K562 (cell line): ENCODE results near the gene NUDT21. TPM values are rescaled to one million over a fixed set of nuclear protein-coding genes. Genes with fewer than 3 reads are reported as not detected.

ENCODE experiments used
- ATAC-seq: fragments of 200-7000 bp; cut with Tn5 transposase; 3 replicates; pipeline ENCODE4 v1.9.1; 2020; ENCODE audit warnings: moderate library complexity
- BruUV-seq: library from RNA; stranded (reverse); fragments of 400-500 nt; replicated peaks from 2 replicates; lab custom pipeline; 2021; lab: Mats Ljungman, UMichigan
- CTCF ChIA-PET: fragments of 300-600 bp; formaldehyde crosslinking; extraction: SDS; loops from one replicate; lab custom pipeline; 2021; ENCODE audit warnings: low intra/inter-chr PET ratio; lab: Yijun Ruan, JAX
- POLR2A ChIA-PET: fragments of 300-600, 350-650 bp; sonication (Branson Sonifier 250); formaldehyde crosslinking; extraction: SDS; loops from one replicate; lab custom pipeline; 2021; ENCODE audit warnings: antibody characterized with exemption, inconsistent platforms; lab: Yijun Ruan, JAX
- DNase-seq, 4 experiments: peaks; one replicate each; pipeline versions ENCODE4 v3.0.0 to v3.0.0-alpha.2; 2011 to 2018; ENCODE audit warnings: low spot score in 3 of 4, mixed read lengths in 3 of 4; ENCODE audit errors: extremely low read depth in 1 of 4
- FAIRE-seq: peaks from 2 replicates; lab custom pipeline; 2011; peaks lifted over from hg19 to GRCh38; lab: Jason Lieb, UNC
- H2AFZ ChIP-seq: 2 replicates; pipeline ENCODE4 v1.6.0; 2011; ENCODE audit warnings: low read depth, low read length, control low read depth, inconsistent platforms
- H3K27ac ChIP-seq: fragments of 200-600 bp; 3 replicates; pipeline ENCODE4 v1.8.0; 2011; ENCODE audit warnings: low read depth, mild to moderate bottlenecking, control low read depth, inconsistent platforms, low read length, moderate library complexity, mixed read lengths; ENCODE audit errors: extremely low read depth
- H3K27me3 ChIP-seq, 2 experiments: fragments of 300-600 bp in 1 of 2; 2 replicates in 1 of 2; 3 replicates in 1 of 2; pipeline versions ENCODE4 v1.6.0 to v1.8.0; 2011; ENCODE audit warnings: inconsistent platforms in 2 of 2, low read length in 2 of 2, mild to moderate bottlenecking in 1 of 2, mixed read lengths in 1 of 2, moderate library complexity in 1 of 2; ENCODE audit not compliant: control insufficient read depth in 2 of 2, insufficient read depth in 2 of 2
- H3K36me3 ChIP-seq: fragments of 300-600 bp; 3 replicates; pipeline ENCODE4 v1.8.0; 2011; ENCODE audit warnings: mild to moderate bottlenecking, low read length, inconsistent platforms; ENCODE audit not compliant: control insufficient read depth, insufficient read depth
- H3K4me1 ChIP-seq, 2 experiments: fragments of 200-600 bp in 1 of 2; replicated peaks in 1 of 2; 2 replicates in 1 of 2; 3 replicates in 1 of 2; pipeline versions ENCODE4 v1.5.1 to v1.8.0; 2011; ENCODE audit warnings: inconsistent platforms in 2 of 2, low read length in 2 of 2, mild to moderate bottlenecking in 1 of 2, mixed read lengths in 1 of 2, moderate library complexity in 1 of 2; ENCODE audit not compliant: control insufficient read depth in 2 of 2, insufficient read depth in 2 of 2
- H3K4me2 ChIP-seq: 2 replicates; pipeline ENCODE4 v1.6.1; 2011; ENCODE audit warnings: low read length, control low read depth, inconsistent platforms, mixed read lengths; ENCODE audit not compliant: insufficient read depth
- H3K4me3 ChIP-seq: fragments of 200-600 bp; sonication (generic), shearing (Covaris generic); 2 replicates; pipeline ENCODE4 v1.5.1; 2016; ENCODE audit warnings: control low read depth, inconsistent platforms
- H3K79me2 ChIP-seq: fragments of 200-600 bp; 3 replicates; pipeline ENCODE4 v1.8.0; 2011; ENCODE audit warnings: low read length, inconsistent platforms; ENCODE audit not compliant: control insufficient read depth, insufficient read depth
- H3K9ac ChIP-seq, 2 experiments: 2 replicates each; pipeline versions ENCODE4 v1.6.0 to v1.6.1; 2011; ENCODE audit warnings: low read depth in 2 of 2, low read length in 2 of 2, control low read depth in 1 of 2, inconsistent platforms in 1 of 2, mild to moderate bottlenecking in 1 of 2, mixed read lengths in 1 of 2; ENCODE audit not compliant: insufficient read depth in 1 of 2
- H3K9me1 ChIP-seq: one replicate; pipeline ENCODE4 v1.6.0; 2011; ENCODE audit warnings: inconsistent platforms, mild to moderate bottlenecking, low read length, moderate library complexity; ENCODE audit not compliant: control insufficient read depth, insufficient read depth
- H3K9me3 ChIP-seq: replicated peaks from 2 replicates; pipeline ENCODE4 v1.5.1; 2011; ENCODE audit warnings: low read depth, low read length, inconsistent platforms; ENCODE audit not compliant: control insufficient read depth, insufficient read depth
- H4K20me1 ChIP-seq: replicated peaks from 2 replicates; pipeline ENCODE4 v1.6.1; 2011; ENCODE audit warnings: low read length, inconsistent platforms, mixed read lengths; ENCODE audit not compliant: control insufficient read depth, insufficient read depth
- ARNT ChIP-seq, 2 experiments: fragments of 450-650 bp; IDR thresholded peaks; 2 replicates each; pipeline ENCODE4 v1.6.1; 2016; ENCODE audit warnings: mild to moderate bottlenecking in 1 of 2
- ATF7 ChIP-seq: fragments of 450-650 bp; IDR thresholded peaks from 2 replicates; pipeline ENCODE4 v1.7.1; 2014; ENCODE audit warnings: mild to moderate bottlenecking, moderate library complexity
- CEBPG ChIP-seq, 3 experiments: fragments of 200-800 bp in 1 of 3; sonication (Bioruptor generic) in 1 of 3; sonication (generic) in 1 of 3; formaldehyde crosslinking in 1 of 3; IDR thresholded peaks in 2 of 3; conservative IDR thresholded peaks in 1 of 3; 2 replicates each; pipeline versions ENCODE4 v1.6.1 to v1.8.0; 2016 to 2022; ENCODE audit warnings: missing compliant biosample characterization in 2 of 3, missing genetic modification characterization in 2 of 3, mild to moderate bottlenecking in 1 of 3, missing genetic modification reagents in 1 of 3
- ESRRA ChIP-seq: fragments of 450-650 bp; IDR thresholded peaks from 2 replicates; pipeline ENCODE4 v1.6.1; 2014; ENCODE audit warnings: low read depth, mild to moderate bottlenecking, moderate library complexity, borderline replicate concordance
- GTF2F1 ChIP-seq: IDR thresholded peaks from 2 replicates; pipeline ENCODE4 v1.6.1; 2011; ENCODE audit warnings: low read depth, low read length, improper control_type of control experiment
- NCOA4 ChIP-seq: fragments of 450-650 bp; IDR thresholded peaks from 2 replicates; pipeline ENCODE4 v1.6.1; 2018; ENCODE audit warnings: mild to moderate bottlenecking; ENCODE audit not compliant: partially characterized antibody
- SIN3A ChIP-seq, 2 experiments: fragments of 150-350 bp in 1 of 2; IDR thresholded peaks; 2 replicates each; pipeline ENCODE4 v1.6.1; 2011 to 2016; ENCODE audit warnings: borderline replicate concordance in 2 of 2, low read depth in 2 of 2, low read length in 2 of 2, mild to moderate bottlenecking in 2 of 2, moderate library complexity in 2 of 2; ENCODE audit not compliant: control insufficient read depth in 1 of 2
- ZNF217 ChIP-seq: sonication (generic); formaldehyde crosslinking; IDR thresholded peaks from 2 replicates; pipeline ENCODE4 v1.8.0; 2022; ENCODE audit warnings: mild to moderate bottlenecking, missing genetic modification reagents
- ZNF253 ChIP-seq: fragments of 250-450 bp; sonication (Bioruptor Pico); conservative IDR thresholded peaks from 2 replicates; pipeline ENCODE4 v1.6.1; 2021; ENCODE audit warnings: mild to moderate bottlenecking
- ZNF384 ChIP-seq: IDR thresholded peaks from 2 replicates; pipeline ENCODE4 v1.6.1; 2012; ENCODE audit warnings: low read depth, low read length, improper control_type of control experiment
- WGBS: fragments of 100-300 bp; shearing (Covaris generic); methylation state at CpG from one replicate; pipeline ENCODE4 v1.1.6; 2016; ENCODE audit warnings: low coverage, mixed read lengths; ENCODE audit not compliant: insufficient coverage; ENCODE audit errors: missing lambda C conversion rate; 5-methylcytosine and 5-hydroxymethylcytosine counted together
- in situ Hi-C: fragments of 300-500 bp; cut with MboI; formaldehyde crosslinking; loops from 4 replicates; pipeline ENCODE4 v1.15.0; 2018; ENCODE audit warnings: inconsistent platforms, mixed read lengths
- intact Hi-C: fragments of 100-400 bp; cut with micrococcal nuclease; formaldehyde crosslinking; loops from 2 replicates; pipeline ENCODE4 v1.14.2; 2022
- polyA plus RNA-seq, 8 experiments: library from polyadenylated mRNA; depleted of rRNA in 4 of 8; stranded (reverse) in 5 of 8; unstranded in 3 of 8; fragments of >200 nt; fragmentation: Nextera tagmentation in 2 of 8; fragmentation: Illumina TruSeq in 1 of 8; extraction: Ambion mirVana in 2 of 8; extraction: Trizol in 1 of 8; gene quantifications; 2 replicates each; pipeline versions ENCODE4 v1.2.1 to v1.2.3, GENCODE V29; 2011 to 2014; ENCODE audit warnings: inconsistent platforms in 1 of 8, missing spikeins in 1 of 8
- total RNA-seq, 7 experiments: library from RNA; depleted of rRNA in 6 of 7; stranded (reverse); fragments of >200 nt in 6 of 7; fragmentation: Illumina TruSeq in 2 of 7; extraction: Trizol in 2 of 7; gene quantifications; 2 replicates each; pipeline versions ENCODE4 v1.2.1 to v1.2.3, GENCODE V29; 2011 to 2021; ENCODE audit warnings: low replicate concordance in 1 of 7
- TF ChIP-seq, protein P1 (sequence below): sonication (generic); formaldehyde crosslinking; IDR thresholded peaks from 2 replicates; pipeline ENCODE4 v1.8.0; 2022; ENCODE audit warnings: mild to moderate bottlenecking, missing genetic modification reagents
- TF ChIP-seq, protein P2 (sequence below), 2 experiments: fragments of 450-650 bp in 1 of 2; sonication (generic) in 1 of 2; formaldehyde crosslinking in 1 of 2; IDR thresholded peaks in 1 of 2; conservative IDR thresholded peaks in 1 of 2; 2 replicates each; pipeline versions ENCODE4 v1.6.1 to v1.8.1; 2016 to 2023; ENCODE audit warnings: mild to moderate bottlenecking in 2 of 2, moderate library complexity in 2 of 2, inconsistent platforms in 1 of 2, missing genetic modification reagents in 1 of 2

Gene NUDT21
- total and polyA plus RNA-seq, 9 of the 15 experiments (the other 6 are each of a cell fraction or from before 2014, with no cell fraction given): 62.4 to 218 (median 121) TPM

DNA sequence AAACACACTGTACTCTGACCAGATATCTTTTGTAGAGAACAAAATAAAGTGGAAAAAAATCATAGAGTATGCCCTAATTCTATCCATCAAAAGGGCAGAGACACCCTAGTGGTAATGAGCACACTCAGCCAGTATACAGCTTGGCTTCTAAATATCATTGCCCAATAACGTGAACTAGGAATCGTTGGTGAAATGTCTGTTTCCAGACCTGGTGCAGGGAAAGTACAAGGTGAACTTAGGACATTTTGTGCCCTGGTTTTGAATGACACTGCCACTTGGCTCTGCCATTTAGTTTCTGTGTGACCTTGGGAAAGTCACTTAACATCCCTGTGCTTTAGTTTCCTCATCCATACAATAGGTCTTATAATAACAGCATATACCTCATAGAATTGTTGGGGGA is 39.5 kb downstream of the NUDT21 start (continued):
- TF ChIP-seq ESRRA (no peak), GTF2F1 (no peak), ARNT (IDR thresholded peaks at IDR 0.05) (no peak), ZNF217 (CRISPR knock-in tag) (no peak)

DNA sequence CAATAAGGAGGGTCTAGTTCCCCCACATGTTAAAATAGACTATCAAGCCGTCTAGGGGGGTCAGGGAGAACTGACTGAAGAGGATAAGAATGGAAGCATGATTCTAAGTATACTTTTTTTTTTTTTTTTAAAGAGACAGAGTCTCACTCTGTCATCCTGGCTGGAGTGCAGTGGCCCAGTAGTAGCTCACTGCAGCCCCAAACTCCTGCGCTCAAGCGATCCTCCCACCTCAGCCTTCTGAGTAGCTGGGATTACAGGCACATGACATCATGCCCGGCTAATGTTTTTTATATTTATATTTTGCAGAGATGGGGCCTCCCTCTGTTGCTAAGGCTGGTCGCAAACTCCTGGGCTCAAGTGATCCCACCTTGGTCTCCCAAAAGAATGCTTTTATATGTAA is 40.0 kb downstream of the NUDT21 start:
- DNase-seq: no peak
- Histone ChIP-seq H3K36me3 (peaks cover 64% of the 10 kb centered on the region), H3K79me2 (peaks cover 44% of the 10 kb centered on the region), H3K4me3 (no peak overlapping the region), H3K9me1 (no peaks in the 10 kb centered on the region), H3K27ac (no peak overlapping the region), H4K20me1 (peaks cover 8% of the 10 kb centered on the region), H3K4me1 (peaks cover 0 to 20% of the 10 kb centered on the region in 2 experiments; a peak in 4 of 5 replicates), H3K27me3 (no peaks in the 10 kb centered on the region), H3K4me2 (no peak overlapping the region), H3K9me3 (no peaks in the 10 kb centered on the region), H2AFZ (no peak overlapping the region), H3K9ac (no peak overlapping the region)
- ChIA-PET POLR2A (interaction anchor here (1.0 kb wide), 1 partner anchor 11 kb away, joined by 3 read pairs; no protein-coding TSS in a partner anchor), CTCF (no interaction called here)
- in situ Hi-C loops (no loop called here), intact Hi-C loops (no loop called here)
- no peak for FAIRE-seq
- peak; percentile 60 for ATAC-seq
- BruUV-seq: no TSS peak
- TF ChIP-seq ATF7: peak; percentile 37; the same call in 1 of the 2 replicates
- TF ChIP-seq, protein P1, sequence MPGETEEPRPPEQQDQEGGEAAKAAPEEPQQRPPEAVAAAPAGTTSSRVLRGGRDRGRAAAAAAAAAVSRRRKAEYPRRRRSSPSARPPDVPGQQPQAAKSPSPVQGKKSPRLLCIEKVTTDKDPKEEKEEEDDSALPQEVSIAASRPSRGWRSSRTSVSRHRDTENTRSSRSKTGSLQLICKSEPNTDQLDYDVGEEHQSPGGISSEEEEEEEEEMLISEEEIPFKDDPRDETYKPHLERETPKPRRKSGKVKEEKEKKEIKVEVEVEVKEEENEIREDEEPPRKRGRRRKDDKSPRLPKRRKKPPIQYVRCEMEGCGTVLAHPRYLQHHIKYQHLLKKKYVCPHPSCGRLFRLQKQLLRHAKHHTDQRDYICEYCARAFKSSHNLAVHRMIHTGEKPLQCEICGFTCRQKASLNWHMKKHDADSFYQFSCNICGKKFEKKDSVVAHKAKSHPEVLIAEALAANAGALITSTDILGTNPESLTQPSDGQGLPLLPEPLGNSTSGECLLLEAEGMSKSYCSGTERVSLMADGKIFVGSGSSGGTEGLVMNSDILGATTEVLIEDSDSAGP (CRISPR knock-in tag): peak; percentile 78; the same call in 1 of the 2 replicates
- no peak for TF ChIP-seq SIN3A (IDR thresholded peaks at IDR 0.05; ENCODE audit: borderline replicate concordance in 2 of 2, control insufficient read depth in 1 of 2, low read depth in 2 of 2, low read length in 2 of 2)
- TF ChIP-seq CEBPG (CRISPR knock-in tag; IDR thresholded peaks at IDR 0.05): no peak
- TF ChIP-seq CEBPG (tag; conservative IDR thresholded peaks at IDR 0.05 in 1 of 2, IDR thresholded peaks at IDR 0.05 in 1 of 2): peak in 1 of 2 experiments; percentile 42; a peak in 1 of 4 replicates
- peak; percentile 91 for TF ChIP-seq ZNF384
- no peak for TF ChIP-seq ZNF253 (CRISPR knock-in tag)
- no peak for TF ChIP-seq NCOA4
- TF ChIP-seq, protein P2, sequence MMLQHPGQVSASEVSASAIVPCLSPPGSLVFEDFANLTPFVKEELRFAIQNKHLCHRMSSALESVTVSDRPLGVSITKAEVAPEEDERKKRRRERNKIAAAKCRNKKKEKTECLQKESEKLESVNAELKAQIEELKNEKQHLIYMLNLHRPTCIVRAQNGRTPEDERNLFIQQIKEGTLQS (IDR thresholded peaks at IDR 0.05): peak; percentile 57
- TF ChIP-seq, protein P2 (CRISPR knock-in tag; conservative IDR thresholded peaks at IDR 0.05): no peak
- WGBS: 44% methylated on average over 5 of the region's 5 CpGs
